Measurements from ENCODE around the gene PAQR8.

Gene PAQR8

DNA sequence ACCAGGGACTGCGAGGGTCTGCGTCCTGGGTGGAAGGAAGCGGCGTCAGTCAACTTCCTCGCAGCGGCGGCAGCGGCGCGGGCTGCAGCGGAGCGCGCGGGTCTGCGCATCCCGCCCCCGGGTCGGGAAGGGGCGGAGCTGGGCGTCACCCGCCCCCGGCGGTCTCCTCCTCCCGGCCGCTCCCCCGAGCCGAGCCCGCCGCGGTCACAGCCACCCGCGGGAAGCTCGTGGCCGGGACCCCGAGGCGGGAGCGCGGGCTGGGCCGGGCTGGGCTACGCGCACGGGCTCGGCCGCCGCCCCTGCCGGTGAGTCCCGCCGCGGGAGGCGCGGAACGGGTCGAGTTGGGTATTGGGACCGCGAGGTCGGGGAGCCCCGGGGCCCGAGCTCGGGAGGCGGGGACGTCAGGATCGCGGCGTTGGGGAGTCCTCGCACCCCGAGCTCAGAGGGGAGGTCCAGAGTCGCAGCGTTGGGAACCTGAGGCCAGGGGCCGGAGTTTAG is at the start of gene PAQR8:
PAQR8 (plus strand) TSS at position 207 of the 498 bp plus-strand sequence. CDS start 41,063 bp downstream, outside the sequence.
- DNase-seq (ENCODE audit: low read depth in 2 of 2) = peak; percentile 78 to 80

- no peak for DNase-seq (ENCODE audit: low read depth in 2 of 2)
Measured at GRCh38 chr6:52312461-52312860, 49.5 kb upstream of the PAQR8 start.

DNA sequence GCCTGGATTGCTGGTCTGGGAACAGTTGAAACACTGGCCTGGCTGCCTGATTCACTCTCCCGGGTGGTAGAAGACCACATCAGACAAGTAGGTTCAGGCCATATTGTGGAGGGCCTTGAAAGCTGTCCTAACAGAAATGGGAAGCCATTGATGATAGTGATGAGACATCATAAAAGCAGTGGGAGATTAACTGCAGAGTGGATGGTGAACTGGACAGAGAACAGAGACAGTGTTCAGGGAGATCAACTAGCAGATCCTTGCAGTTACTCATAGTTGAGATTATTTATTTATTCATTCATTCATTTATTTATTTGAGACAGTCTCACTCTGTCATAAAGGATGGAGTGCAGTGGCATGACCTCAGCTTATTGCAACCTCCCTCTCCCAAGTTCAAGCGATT is 47.2 kb upstream of the PAQR8 start:
- no peak for DNase-seq (ENCODE audit: low read depth in 2 of 2)

- DNase-seq (ENCODE audit: low read depth in 2 of 2) = no peak
Measured at GRCh38 chr6:52317211-52317610, 44.7 kb upstream of the PAQR8 start.

- no peak for DNase-seq (ENCODE audit: low read depth in 2 of 2)
Measured at GRCh38 chr6:52317841-52318581, 43.9 kb upstream of the PAQR8 start.

GRCh38 chr6:52324189-52324588 is 37.8 kb upstream of the PAQR8 start:
- no peak for DNase-seq (ENCODE audit: low read depth in 2 of 2)

DNA sequence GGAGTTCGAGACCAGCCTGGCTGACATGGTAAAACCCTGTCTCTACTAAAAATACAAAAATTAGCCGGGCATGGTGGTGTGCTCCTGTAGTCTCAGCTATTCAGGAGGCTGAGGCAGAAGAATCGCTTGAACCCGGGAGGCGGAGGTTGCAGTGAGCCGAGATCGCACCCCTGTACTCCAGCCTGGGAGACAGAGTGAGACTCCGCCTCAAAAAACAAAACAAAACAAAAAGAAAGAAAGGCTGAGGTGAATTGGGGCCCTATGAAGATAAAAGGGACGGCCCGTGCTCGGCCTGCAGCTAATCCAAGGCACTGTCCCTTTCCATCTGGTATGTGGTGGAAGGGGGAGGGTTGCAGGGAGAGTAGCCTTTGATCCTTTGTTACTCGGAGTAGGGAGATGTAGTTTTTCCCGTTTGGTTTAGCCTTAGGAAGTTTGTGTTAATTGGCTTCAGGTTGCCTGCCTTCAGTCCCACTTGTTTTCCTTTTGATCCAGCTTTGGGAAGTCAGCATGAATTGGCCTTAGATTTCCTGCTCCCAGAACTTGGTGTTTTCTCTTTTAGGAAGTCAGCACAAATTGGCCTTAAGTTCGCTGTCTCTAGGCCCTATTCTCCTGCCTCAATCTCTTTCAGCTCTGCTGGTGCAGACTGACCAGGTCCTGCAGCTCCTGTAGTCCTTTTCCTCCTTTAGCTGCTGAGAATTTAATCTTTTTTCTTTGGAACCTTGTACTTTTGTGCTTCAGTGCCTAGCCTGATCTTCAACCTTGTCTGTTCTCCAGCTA is 36.1 kb upstream of the PAQR8 start:
- DNase-seq (ENCODE audit: low read depth in 2 of 2) = no peak

DNA sequence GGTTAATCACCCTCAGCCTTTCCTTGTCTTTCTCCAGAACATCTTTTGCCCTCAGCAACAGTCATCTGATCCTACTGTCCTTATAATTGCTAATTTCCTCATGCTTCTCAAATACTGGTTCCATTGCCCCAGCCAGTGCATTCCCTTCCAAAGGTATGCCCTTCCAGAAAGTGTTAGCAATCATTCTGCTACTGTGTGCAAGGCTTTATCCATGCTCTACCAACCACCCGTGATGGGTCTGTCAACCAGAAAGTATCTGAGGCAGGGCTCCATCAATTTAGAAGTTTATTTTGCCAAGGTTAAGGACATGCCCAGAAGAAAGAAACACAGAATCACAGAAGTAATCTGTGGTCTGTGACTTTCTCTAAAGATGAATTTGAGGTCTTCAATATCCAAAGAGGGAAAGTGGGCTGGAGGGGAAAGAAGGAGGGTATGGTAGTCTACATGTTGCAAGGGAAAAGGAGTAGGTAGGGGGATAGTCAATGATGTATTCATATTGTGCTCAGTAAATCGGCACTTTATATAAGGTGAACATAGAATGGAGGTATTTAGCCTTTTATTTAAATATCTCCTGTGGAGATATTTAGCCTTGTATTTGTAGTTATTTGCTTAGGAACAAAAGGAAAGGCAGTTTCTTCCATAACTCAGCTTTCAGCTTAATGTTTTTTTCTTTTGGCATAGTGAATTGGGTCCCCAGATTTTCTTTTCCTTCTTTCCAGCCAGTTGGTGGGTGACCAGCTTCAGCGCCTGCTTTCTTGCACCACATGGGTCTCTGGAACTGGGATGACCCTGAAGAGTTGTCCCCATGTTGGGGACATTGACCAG is 35.2 kb upstream of the PAQR8 start:
- DNase-seq (ENCODE audit: low read depth in 2 of 2) = no peak

GRCh38 chr6:52328303-52328662 is 33.7 kb upstream of the PAQR8 start:
- DNase-seq (ENCODE audit: low read depth in 2 of 2) = no peak

- no peak for DNase-seq (ENCODE audit: low read depth in 2 of 2)
Measured at GRCh38 chr6:52328729-52329128, 33.2 kb upstream of the PAQR8 start.

- no peak for DNase-seq (ENCODE audit: low read depth in 2 of 2)
Measured at GRCh38 chr6:52330470-52330869, 31.5 kb upstream of the PAQR8 start.

- DNase-seq (ENCODE audit: low read depth in 2 of 2) = no peak
Measured at GRCh38 chr6:52331793-52332457, 30.0 kb upstream of the PAQR8 start.

GRCh38 chr6:52333840-52334200 is 28.1 kb upstream of the PAQR8 start:
- no peak for DNase-seq (ENCODE audit: low read depth in 2 of 2)

DNA sequence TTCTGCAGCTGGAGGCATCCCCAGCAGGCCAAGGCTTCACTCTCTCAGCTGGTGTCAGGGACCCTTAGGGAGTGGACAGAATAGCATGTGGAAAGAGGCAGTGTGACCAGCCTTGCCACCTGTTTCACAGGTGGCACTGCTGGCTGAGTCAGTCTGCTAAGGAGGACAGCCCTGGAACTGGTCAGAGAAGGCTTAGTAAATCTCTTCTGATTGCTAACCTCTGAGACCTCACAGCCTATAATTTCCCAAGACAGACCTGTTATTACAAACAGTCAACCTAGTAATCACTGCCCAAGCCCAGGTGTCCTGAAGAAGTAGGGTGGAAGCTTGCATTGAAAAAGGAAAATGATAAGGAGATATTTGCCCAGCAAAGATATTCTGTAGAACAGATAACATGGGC is 26.4 kb upstream of the PAQR8 start:
- DNase-seq (ENCODE audit: low read depth in 2 of 2) = no peak

- DNase-seq (ENCODE audit: low read depth in 2 of 2) = no peak
Measured at GRCh38 chr6:52336919-52337561, 24.9 kb upstream of the PAQR8 start.

- no peak for DNase-seq (ENCODE audit: low read depth in 2 of 2)
Measured at GRCh38 chr6:52337633-52338290, 24.2 kb upstream of the PAQR8 start.

- DNase-seq (ENCODE audit: low read depth in 2 of 2) = no peak
Measured at GRCh38 chr6:52340603-52340880, 21.4 kb upstream of the PAQR8 start.

DNA sequence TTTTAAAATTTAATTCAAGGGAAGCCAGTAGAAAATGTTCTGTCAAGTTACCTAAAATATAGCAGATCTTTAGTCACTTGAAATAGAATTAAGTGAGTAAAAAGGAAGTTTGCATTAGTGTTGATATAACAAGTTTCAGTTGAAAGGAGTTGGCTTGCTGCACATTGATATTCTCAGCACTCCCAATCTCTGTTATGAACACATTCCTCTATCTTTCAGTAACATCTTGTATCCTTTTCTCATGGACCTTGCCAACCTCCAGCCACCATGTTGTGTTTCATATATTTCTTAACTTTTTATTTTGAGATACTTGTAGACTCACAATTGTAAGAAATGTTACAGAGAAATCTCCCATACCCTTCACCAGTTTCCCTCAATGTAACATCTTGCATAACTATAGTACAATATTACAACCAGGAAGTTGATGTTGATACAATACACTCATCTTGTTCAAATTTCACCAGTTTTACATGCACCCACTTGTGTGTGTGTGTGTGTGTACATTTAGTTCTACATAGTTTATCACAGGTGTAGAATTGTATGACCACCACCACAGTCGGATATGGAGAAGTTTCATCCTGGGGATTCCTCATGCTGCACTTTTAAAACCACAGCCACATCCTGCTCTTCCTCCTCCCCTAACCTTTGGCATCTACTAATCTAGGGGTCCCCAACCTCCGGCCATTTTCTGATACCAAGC is 20.2 kb upstream of the PAQR8 start:
- no peak for DNase-seq (ENCODE audit: low read depth in 2 of 2)

DNA sequence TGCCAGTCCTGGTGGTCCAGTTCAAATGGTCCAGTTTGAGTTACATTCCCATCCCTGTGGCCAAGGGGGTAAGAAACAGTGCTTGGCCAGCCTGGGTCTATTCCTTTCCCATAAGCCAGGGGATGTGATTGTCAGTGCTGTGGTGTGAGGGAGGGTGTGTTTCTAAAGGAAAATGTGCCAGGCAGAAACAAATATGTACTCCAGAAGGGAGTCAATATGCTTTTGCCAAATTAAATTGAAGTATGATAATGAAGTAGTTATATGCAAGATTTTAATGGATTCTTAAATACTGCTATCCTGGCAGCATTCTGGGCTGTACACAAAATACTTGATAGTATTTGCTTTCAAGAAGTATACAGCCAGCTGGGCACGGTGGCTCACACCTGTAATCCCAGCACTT is 16.6 kb upstream of the PAQR8 start:
- DNase-seq (ENCODE audit: low read depth in 2 of 2) = no peak

GRCh38 chr6:52346503-52346902 is 15.4 kb upstream of the PAQR8 start:
- no peak for DNase-seq (ENCODE audit: low read depth in 2 of 2)

Data from stimulated activated CD8-positive, alpha-beta memory T cell treated with anti-CD3 and anti-CD28 coated beads, Interleukin-15, amount 100 ng/mL, for 48 hours (primary cell).